Measurements from ENCODE around the gene SLC5A9. TPM values are rescaled to one million over a fixed set of nuclear protein-coding genes. Genes with fewer than 3 reads are reported as not detected.

SLC5A9 gene
- polyA plus RNA-seq, 1 donor (not counting 4 experiments of a cell fraction or from before 2014, with no cell fraction given) = not detected

GRCh38 chr1:48217856-48218255 lies 4.7 kb upstream of the SLC5A9 start:
- no peaks in the 10 kb centered on the region for H3K79me2 ChIP-seq (ENCODE audit: control insufficient read depth, insufficient read depth, low read length)
- dilution Hi-C loops (cut with MboI; ENCODE audit: extremely low pct_ligation_motif_present, low sequenced_read_pairs) = no loop called here
- no peaks in the 10 kb centered on the region for H3K27me3 ChIP-seq (ENCODE audit: control insufficient read depth, extremely low read depth, insufficient read depth, low read length)
- DNase-seq (ENCODE audit: low read depth, low spot score) (no peak), FAIRE-seq (no peak)
- no peaks in the 10 kb centered on the region for H3K36me3 ChIP-seq (ENCODE audit: control insufficient read depth in 2 of 2, extremely low read depth in 1 of 2, insufficient read depth in 2 of 2, low read length in 2 of 2)
- H3K4me1 ChIP-seq (ENCODE audit: control insufficient read depth, extremely low read depth, insufficient read depth, low read length) = no peaks in the 10 kb centered on the region
- no peaks in the 10 kb centered on the region for H4K20me1 ChIP-seq (ENCODE audit: control insufficient read depth, extremely low read depth, insufficient read depth, low read length)
- H3K9me3 ChIP-seq (ENCODE audit: control insufficient read depth, low read depth, low read length) = no peaks in the 10 kb centered on the region
- H2AFZ ChIP-seq (ENCODE audit: control insufficient read depth, low read length) = no peak overlapping the region
- TF ChIP-seq CTCF (optimal IDR thresholded peaks at IDR 0.05 in 1 of 3, IDR thresholded peaks at IDR 0.05 in 1 of 3, conservative IDR thresholded peaks at IDR 0.05 in 1 of 3; ENCODE audit: extremely low read depth in 1 of 3, insufficient read depth in 2 of 3, low read length in 3 of 3) (no peak), EZH2 (IDR thresholded peaks at IDR 0.05; ENCODE audit: low read length) (no peak)
- no peaks in the 10 kb centered on the region for H3K9me1 ChIP-seq (ENCODE audit: control insufficient read depth, extremely low read depth, insufficient read depth, low read length)
- no peak overlapping the region for H3K4me3 ChIP-seq (ENCODE audit: control insufficient read depth in 2 of 3, extremely low read depth in 1 of 3, insufficient read depth in 2 of 3, low read depth in 1 of 3, low read length in 3 of 3)
- no peak overlapping the region for H3K4me2 ChIP-seq (ENCODE audit: control insufficient read depth, extremely low read depth, insufficient read depth, low read depth, low read length)
- H3K9ac ChIP-seq (ENCODE audit: control insufficient read depth, extremely low read depth, insufficient read depth, low read length) = no peak overlapping the region
- H3K27ac ChIP-seq (ENCODE audit: control insufficient read depth, insufficient read depth, low read length) = no peak overlapping the region

GRCh38 chr1:48219803-48220202 lies 2.7 kb upstream of the SLC5A9 start:
- no peaks in the 10 kb centered on the region for H3K9me3 ChIP-seq (ENCODE audit: control insufficient read depth, low read depth, low read length)
- TF ChIP-seq EZH2 (IDR thresholded peaks at IDR 0.05; ENCODE audit: low read length) (no peak), CTCF (optimal IDR thresholded peaks at IDR 0.05 in 1 of 3, IDR thresholded peaks at IDR 0.05 in 1 of 3, conservative IDR thresholded peaks at IDR 0.05 in 1 of 3; ENCODE audit: extremely low read depth in 1 of 3, insufficient read depth in 2 of 3, low read length in 3 of 3) (no peak)
- H3K27me3 ChIP-seq (ENCODE audit: control insufficient read depth, extremely low read depth, insufficient read depth, low read length) = no peaks in the 10 kb centered on the region
- H3K4me2 ChIP-seq (ENCODE audit: control insufficient read depth, extremely low read depth, insufficient read depth, low read depth, low read length) = no peak overlapping the region
- no peak overlapping the region for H3K4me3 ChIP-seq (ENCODE audit: control insufficient read depth in 2 of 3, extremely low read depth in 1 of 3, insufficient read depth in 2 of 3, low read depth in 1 of 3, low read length in 3 of 3)
- no peaks in the 10 kb centered on the region for H3K36me3 ChIP-seq (ENCODE audit: control insufficient read depth in 2 of 2, extremely low read depth in 1 of 2, insufficient read depth in 2 of 2, low read length in 2 of 2)
- H3K27ac ChIP-seq (ENCODE audit: control insufficient read depth, insufficient read depth, low read length) = no peak overlapping the region
- no peak overlapping the region for H2AFZ ChIP-seq (ENCODE audit: control insufficient read depth, low read length)
- no peaks in the 10 kb centered on the region for H3K9me1 ChIP-seq (ENCODE audit: control insufficient read depth, extremely low read depth, insufficient read depth, low read length)
- FAIRE-seq = no peak
- no peak for DNase-seq (ENCODE audit: low read depth, low spot score)
- dilution Hi-C loops (cut with MboI; ENCODE audit: extremely low pct_ligation_motif_present, low sequenced_read_pairs) = no loop called here
- H3K9ac ChIP-seq (ENCODE audit: control insufficient read depth, extremely low read depth, insufficient read depth, low read length) = no peak overlapping the region
- H3K79me2 ChIP-seq (ENCODE audit: control insufficient read depth, insufficient read depth, low read length) = no peaks in the 10 kb centered on the region
- no peaks in the 10 kb centered on the region for H3K4me1 ChIP-seq (ENCODE audit: control insufficient read depth, extremely low read depth, insufficient read depth, low read length)
- H4K20me1 ChIP-seq (ENCODE audit: control insufficient read depth, extremely low read depth, insufficient read depth, low read length) = no peaks in the 10 kb centered on the region
